NCI-H460 (cell line): ENCODE measurements around the gene TSPAN3. TPM values are rescaled to one million over a fixed set of nuclear protein-coding genes. Genes with fewer than 3 reads are reported as not detected.

Experiments used
- DNase-seq: peaks from one replicate; pipeline ENCODE4 v3.0.0-alpha.2; 2016; ENCODE audit warnings: low read depth; ENCODE audit errors: extremely low read depth
- total RNA-seq: library from RNA; depleted of rRNA; stranded (reverse); fragments of >200 nt; shearing (Covaris generic); gene quantifications from 2 replicates; pipeline ENCODE4 v1.2.3, GENCODE V29; 2014; rRNA removed

The TSPAN3 gene
- total RNA-seq, 1 experiment from 2014 or later: 147 TPM

DNA sequence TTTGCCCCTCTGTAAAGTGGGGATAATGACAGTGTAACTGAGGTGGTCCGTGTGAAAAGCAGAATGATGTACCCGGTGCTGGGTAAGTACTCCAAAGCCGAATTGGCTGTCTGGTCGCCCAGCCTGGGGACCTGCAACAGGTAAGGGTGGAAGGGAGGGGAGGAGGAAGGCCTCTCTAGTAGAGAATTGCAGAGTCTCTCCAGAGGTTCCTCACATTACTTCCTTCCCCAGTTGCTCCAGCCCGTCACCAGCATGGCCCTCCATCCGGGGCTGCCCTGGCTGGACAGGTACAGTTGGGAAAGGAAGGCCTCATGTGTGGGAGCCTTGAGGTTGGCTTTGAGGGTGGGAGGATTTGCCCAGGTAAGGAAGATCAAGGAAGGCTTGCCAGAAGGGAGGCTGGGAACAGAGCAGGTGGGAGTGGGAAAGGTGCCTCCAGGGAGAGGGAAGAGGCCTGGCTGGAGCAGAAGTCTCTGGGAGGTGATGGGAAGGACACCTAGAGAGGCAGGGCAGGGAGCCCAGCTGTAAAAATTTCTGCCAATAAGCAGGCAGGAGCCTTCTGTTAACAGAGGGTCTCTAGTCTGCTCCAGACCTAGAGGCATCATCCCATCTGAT lies 77.7 kb downstream of the TSPAN3 start:
- DNase-seq: no peak

DNA sequence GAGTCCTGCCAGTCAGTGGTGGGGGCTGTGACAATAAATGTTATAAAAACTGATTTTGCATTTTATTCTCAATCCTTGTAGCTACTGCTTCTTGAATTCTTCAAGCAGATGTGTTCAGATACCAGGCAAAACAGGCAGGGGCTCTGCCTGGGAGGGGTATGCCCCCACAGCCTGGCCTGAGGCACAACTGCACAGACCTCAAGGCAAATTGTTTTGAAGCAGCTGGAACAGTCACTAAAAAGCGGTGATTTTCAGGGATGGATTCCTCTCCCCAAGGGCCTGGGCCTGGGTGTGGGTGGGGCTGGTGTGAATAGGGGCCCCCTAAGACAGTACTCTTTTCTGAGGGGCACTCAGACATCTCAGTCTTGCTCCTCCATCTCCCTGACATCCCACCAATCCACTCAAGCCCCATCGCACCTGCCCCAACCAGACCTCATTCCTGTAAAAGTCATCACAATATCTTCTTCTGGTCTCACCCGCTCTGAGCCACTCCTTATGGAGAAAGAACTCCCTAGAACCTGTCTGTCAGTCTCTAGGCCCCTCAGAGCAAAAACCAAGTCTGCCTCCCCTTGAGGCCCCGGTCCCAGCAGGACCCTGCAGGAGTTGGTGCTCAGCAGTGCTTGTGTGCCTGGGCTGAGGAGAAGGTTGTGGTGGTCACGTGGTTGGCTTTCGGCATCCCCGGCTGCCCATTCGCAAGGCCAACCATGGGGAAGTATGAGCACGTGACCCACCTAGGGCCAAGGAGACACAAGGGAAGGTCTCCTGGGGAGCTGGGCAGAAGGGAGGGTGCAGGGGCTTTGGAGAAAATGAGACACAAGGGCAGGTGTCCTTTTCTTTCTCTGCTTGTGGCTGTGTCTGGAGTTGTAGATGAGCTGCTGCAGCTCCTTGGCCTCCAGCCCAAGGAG lies 78.9 kb downstream of the TSPAN3 start:
- no peak for DNase-seq

Other genes with a start within 250 kb of the TSPAN3 start
- gene SCAPER, start 165.8 kb downstream of the TSPAN3 start, total RNA-seq: 5.6 and 8.8 TPM in 2 replicates
- gene RCN2, start 139.4 kb downstream of the TSPAN3 start, total RNA-seq: 75.6 and 87.8 TPM in 2 replicates
- not detected in 2 replicates for gene PSTPIP1, start 76.0 kb downstream of the TSPAN3 start, total RNA-seq